CD14-positive monocyte (primary cell): ENCODE data around the gene ZSCAN5C. TPM values are rescaled to one million over a fixed set of nuclear protein-coding genes. Genes with fewer than 3 reads are reported as not detected.
A peak's percentile ranks its signal among the peaks of the same experiment; 100 is the strongest.

Source experiments
- DNase-seq, 3 donors: peaks; one replicate each; pipeline ENCODE4 v3.0.0-alpha.2; 2011 to 2022
- H2AFZ ChIP-seq: 2 replicates; pipeline ENCODE4 v1.6.0; 2012; ENCODE audit warnings: mild to moderate bottlenecking, low read depth, low read length, inconsistent platforms; ENCODE audit not compliant: insufficient read depth, poor library complexity, severe bottlenecking
- H3K27ac ChIP-seq, 2 donors: 1 replicate in 1 of 2; 2 replicates in 1 of 2; pipeline ENCODE4 v1.5.1; 2012 to 2013; ENCODE audit warnings: low read length in 2 of 2, control low read depth in 1 of 2, inconsistent platforms in 1 of 2, low read depth in 1 of 2, mild to moderate bottlenecking in 1 of 2
- H3K27me3 ChIP-seq, 2 donors: one replicate each; pipeline versions ENCODE4 v1.6.0 to v1.6.1; 2011 to 2013; ENCODE audit warnings: low read length in 2 of 2; ENCODE audit not compliant: control insufficient read depth in 2 of 2, insufficient read depth in 2 of 2
- H3K36me3 ChIP-seq, 2 donors: replicated peaks in 1 of 2; 1 replicate in 1 of 2; 2 replicates in 1 of 2; pipeline versions ENCODE4 v1.5.1 to v1.6.1; 2012 to 2013; ENCODE audit warnings: low read length in 2 of 2, control low read depth in 1 of 2, inconsistent platforms in 1 of 2, mild to moderate bottlenecking in 1 of 2; ENCODE audit not compliant: insufficient read depth in 2 of 2, control insufficient read depth in 1 of 2
- H3K4me1 ChIP-seq, 2 donors: 1 replicate in 1 of 2; 2 replicates in 1 of 2; pipeline versions ENCODE4 v1.5.1 to v1.6.1; 2012 to 2013; ENCODE audit warnings: low read length in 2 of 2, control low read depth in 1 of 2, inconsistent platforms in 1 of 2, mild to moderate bottlenecking in 1 of 2, moderate library complexity in 1 of 2; ENCODE audit not compliant: insufficient read depth in 2 of 2, control insufficient read depth in 1 of 2
- H3K4me2 ChIP-seq: replicated peaks from 2 replicates; pipeline ENCODE3; 2012; ENCODE audit warnings: low read length, moderate library complexity, mild to moderate bottlenecking; ENCODE audit not compliant: poor library complexity, severe bottlenecking; ENCODE audit errors: extremely low read depth
- H3K4me3 ChIP-seq, 3 experiments: fragments of 200-600 bp in 1 of 3; sonication (generic) in 1 of 3; replicated peaks in 1 of 3; 1 replicate in 2 of 3; 2 replicates in 1 of 3; pipeline ENCODE4 v1.5.1; 2011 to 2013; ENCODE audit warnings: low read length in 3 of 3, mild to moderate bottlenecking in 3 of 3, control low read depth in 2 of 3, low read depth in 2 of 3, inconsistent platforms in 1 of 3, moderate library complexity in 1 of 3
- H3K79me2 ChIP-seq: 2 replicates; pipeline ENCODE4 v1.6.0; 2012; ENCODE audit warnings: mild to moderate bottlenecking, control low read depth, inconsistent platforms, low read length, moderate library complexity; ENCODE audit not compliant: insufficient read depth
- H3K9ac ChIP-seq: 2 replicates; pipeline ENCODE4 v1.6.0; 2017; ENCODE audit warnings: low read length, mild to moderate bottlenecking; ENCODE audit not compliant: insufficient read depth, poor library complexity, severe bottlenecking
- H3K9me3 ChIP-seq, 2 donors: replicated peaks in 1 of 2; 1 replicate in 1 of 2; 2 replicates in 1 of 2; pipeline versions ENCODE4 v1.5.1 to v1.6.1; 2012 to 2013; ENCODE audit warnings: low read length in 2 of 2, control low read depth in 1 of 2; ENCODE audit not compliant: control insufficient read depth in 1 of 2, insufficient read depth in 1 of 2
- H4K20me1 ChIP-seq: 2 replicates; pipeline ENCODE4 v1.6.0; 2012; ENCODE audit warnings: mild to moderate bottlenecking, low read length, control low read depth, moderate library complexity; ENCODE audit not compliant: insufficient read depth
- H3K27ac Mint-ChIP-seq, 7 donors: one replicate each; pipeline ENCODE4 v1.8.0; 2020; ENCODE audit warnings: mild to moderate bottlenecking in 7 of 7, mixed read lengths in 7 of 7, moderate library complexity in 6 of 7, inconsistent platforms in 2 of 7
- H3K27me3 Mint-ChIP-seq, 3 donors: one replicate each; pipeline ENCODE4 v1.8.0; 2021 to 2022; ENCODE audit warnings: low read depth in 3 of 3, mild to moderate bottlenecking in 3 of 3, mixed read lengths in 3 of 3, moderate library complexity in 3 of 3, inconsistent platforms in 1 of 3
- H3K36me3 Mint-ChIP-seq, 2 donors: one replicate each; pipeline ENCODE4 v1.8.0; 2020; ENCODE audit warnings: mixed read lengths in 2 of 2, inconsistent platforms in 1 of 2, mild to moderate bottlenecking in 1 of 2
- H3K4me1 Mint-ChIP-seq: one replicate; pipeline ENCODE4 v1.8.0; 2020; ENCODE audit warnings: mild to moderate bottlenecking, mixed read lengths
- H3K4me3 Mint-ChIP-seq, 2 donors: one replicate each; pipeline ENCODE4 v1.8.0; 2020; ENCODE audit warnings: mild to moderate bottlenecking in 2 of 2, mixed read lengths in 2 of 2, moderate library complexity in 1 of 2
- H3K9me3 Mint-ChIP-seq, 7 donors: one replicate each; pipeline ENCODE4 v1.8.0; 2020 to 2022; ENCODE audit warnings: mixed read lengths in 7 of 7, mild to moderate bottlenecking in 6 of 7, moderate library complexity in 6 of 7, inconsistent platforms in 2 of 7
- CTCF ChIP-seq: fragments of 200-600 bp; IDR thresholded peaks from one replicate; pipeline ENCODE4 v1.8.0; 2022; ENCODE audit warnings: antibody characterized with exemption, mild to moderate bottlenecking
- WGBS: methylation state at CpG from one replicate; pipeline ENCODE4 v1.1.5; 2013; ENCODE audit warnings: missing lambda C conversion rate; ENCODE audit not compliant: insufficient coverage; 5-methylcytosine and 5-hydroxymethylcytosine counted together
- intact Hi-C, 2 donors: fragments of 100-400 bp; cut with micrococcal nuclease; formaldehyde crosslinking; loops; one replicate each; pipeline versions ENCODE4 v1.15.0 to v1.15.1; 2023
- polyA plus RNA-seq, 3 donors: library from polyadenylated mRNA; depleted of rRNA in 1 of 3; unstranded in 2 of 3; stranded (reverse) in 1 of 3; fragments of 300-500 nt in 2 of 3; fragments of >200 nt in 1 of 3; fragmentation: Illumina TruSeq in 2 of 3; gene quantifications; 1 replicate in 2 of 3; 2 replicates in 1 of 3; pipeline ENCODE4 v1.2.3, GENCODE V29; 2012 to 2021

Gene ZSCAN5C
- polyA plus RNA-seq, 3 donors = not detected

- Mint-ChIP-seq H3K36me3 (peaks cover 25 to 34% of the 10 kb centered on the region in 2 donors), H3K27ac (no peak overlapping the region), H3K9me3 (peaks cover 0 to 3% (median 0%) of the 10 kb centered on the region in 7 donors), H3K27me3 (peaks cover 9 to 17% (median 10%) of the 10 kb centered on the region in 3 donors), H3K4me3 (no peak overlapping the region), H3K4me1 (peaks cover 8% of the 10 kb centered on the region)
- Histone ChIP-seq H3K27ac (no peak overlapping the region), H3K4me3 (no peak overlapping the region), H3K79me2 (no peaks in the 10 kb centered on the region), H2AFZ (no peak overlapping the region), H3K36me3 (peaks cover 6 to 19% of the 10 kb centered on the region in 2 donors), H3K4me2 (no peak overlapping the region), H3K9me3 (no peaks in the 10 kb centered on the region), H3K9ac (no peak overlapping the region), H3K4me1 (peaks cover 3 to 10% of the 10 kb centered on the region in 2 donors), H3K27me3 (peaks cover 0 to 10% of the 10 kb centered on the region in 2 donors), H4K20me1 (no peaks in the 10 kb centered on the region)
- DNase-seq = no peak
- peak; percentile 7 for TF ChIP-seq CTCF
- 97% methylated on average over 10 of the region's 14 CpGs for WGBS
- intact Hi-C loops = no loop called here
Measured at GRCh38 chr19:56221851-56222250, 19.8 kb downstream of the ZSCAN5C start.

GRCh38 chr19:56222901-56223300 lies 20.8 kb downstream of the ZSCAN5C start:
- 96% methylated on average over 4 of the region's 6 CpGs for WGBS
- Histone ChIP-seq H3K9me3 (no peaks in the 10 kb centered on the region), H3K27ac (no peak overlapping the region), H3K9ac (no peak overlapping the region), H4K20me1 (no peaks in the 10 kb centered on the region), H3K36me3 (peaks cover 6 to 19% of the 10 kb centered on the region in 2 donors), H2AFZ (no peak overlapping the region), H3K4me2 (no peak overlapping the region), H3K27me3 (peaks cover 0 to 2% of the 10 kb centered on the region in 2 donors), H3K4me1 (no peaks in the 10 kb centered on the region), H3K79me2 (no peaks in the 10 kb centered on the region), H3K4me3 (no peak overlapping the region)
- Mint-ChIP-seq H3K9me3 (peaks cover 0 to 2% (median 0%) of the 10 kb centered on the region in 7 donors), H3K4me1 (peaks cover 3% of the 10 kb centered on the region), H3K27ac (no peak overlapping the region), H3K36me3 (peaks cover 25 to 34% of the 10 kb centered on the region in 2 donors), H3K4me3 (no peak overlapping the region), H3K27me3 (peaks cover 2 to 7% (median 4%) of the 10 kb centered on the region in 3 donors)
- DNase-seq = no peak
- no peak for TF ChIP-seq CTCF
- intact Hi-C loops = no loop called here
